ENCODE measurements around the gene ITGB8. TPM values are rescaled to one million over a fixed set of nuclear protein-coding genes. Genes with fewer than 3 reads are reported as not detected.
"Not testable (repeated sequence)": the region's sequence is repeated elsewhere in the genome, so short reads cannot be mapped to it uniquely, and the experiment has no call there.

The ITGB8 gene
- total RNA-seq, 1 donor from 2014 or later = 0.03 TPM

- Mint-ChIP-seq H3K27me3 (ENCODE audit: insufficient read depth) (no peaks in the 10 kb centered on the region), H3K9me3 (no peaks in the 10 kb centered on the region), H3K36me3 (ENCODE audit: low read depth) (no peaks in the 10 kb centered on the region), H3K4me3 (no peak overlapping the region), H3K4me1 (ENCODE audit: low read depth) (no peaks in the 10 kb centered on the region), H3K27ac (no peak overlapping the region)
- intact Hi-C loops (cut with micrococcal nuclease) = no loop called here
- no peak for DNase-seq (ENCODE audit: low spot score)
These were observed 50.8 kb downstream of the ITGB8 start for GRCh38 chr7:20381406-20382034.

DNA sequence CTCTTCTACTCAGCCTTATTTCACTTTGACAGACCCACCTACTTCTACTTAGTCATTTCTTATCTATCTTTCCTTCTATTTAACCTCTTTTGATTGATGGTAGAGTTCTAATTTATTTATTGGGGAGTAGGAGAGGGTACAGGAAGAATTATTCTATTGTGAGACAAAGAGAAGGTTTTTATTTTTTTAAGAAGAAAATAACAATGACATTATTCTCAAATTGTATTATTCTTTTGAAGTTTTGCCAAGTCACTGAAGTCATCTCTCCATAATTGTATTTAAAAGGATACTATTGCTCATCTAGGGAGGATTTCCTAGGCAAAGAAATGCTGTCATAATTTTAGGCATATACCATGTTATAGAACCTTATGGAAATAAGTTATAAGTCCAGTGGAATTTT is 52.7 kb downstream of the ITGB8 start:
- H3K27me3 Mint-ChIP-seq (ENCODE audit: insufficient read depth) = no peaks in the 10 kb centered on the region
- DNase-seq (ENCODE audit: low spot score) = no peak
- H3K9me3 Mint-ChIP-seq = no peaks in the 10 kb centered on the region
- H3K4me1 Mint-ChIP-seq (ENCODE audit: low read depth) = no peaks in the 10 kb centered on the region
- intact Hi-C loops (cut with micrococcal nuclease) = no loop called here
- H3K36me3 Mint-ChIP-seq (ENCODE audit: low read depth) = no peaks in the 10 kb centered on the region
- no peak overlapping the region for H3K27ac Mint-ChIP-seq
- H3K4me3 Mint-ChIP-seq = no peak overlapping the region

GRCh38 chr7:20385126-20385525 is 54.4 kb downstream of the ITGB8 start:
- no peaks in the 10 kb centered on the region for H3K36me3 Mint-ChIP-seq (ENCODE audit: low read depth)
- H3K9me3 Mint-ChIP-seq = no peaks in the 10 kb centered on the region
- no peak overlapping the region for H3K27ac Mint-ChIP-seq
- H3K4me1 Mint-ChIP-seq (ENCODE audit: low read depth) = no peaks in the 10 kb centered on the region
- intact Hi-C loops (cut with micrococcal nuclease) = no loop called here
- no peak for DNase-seq (ENCODE audit: low spot score)
- H3K4me3 Mint-ChIP-seq = no peak overlapping the region
- H3K27me3 Mint-ChIP-seq (ENCODE audit: insufficient read depth) = peaks cover 2% of the 10 kb centered on the region

DNA sequence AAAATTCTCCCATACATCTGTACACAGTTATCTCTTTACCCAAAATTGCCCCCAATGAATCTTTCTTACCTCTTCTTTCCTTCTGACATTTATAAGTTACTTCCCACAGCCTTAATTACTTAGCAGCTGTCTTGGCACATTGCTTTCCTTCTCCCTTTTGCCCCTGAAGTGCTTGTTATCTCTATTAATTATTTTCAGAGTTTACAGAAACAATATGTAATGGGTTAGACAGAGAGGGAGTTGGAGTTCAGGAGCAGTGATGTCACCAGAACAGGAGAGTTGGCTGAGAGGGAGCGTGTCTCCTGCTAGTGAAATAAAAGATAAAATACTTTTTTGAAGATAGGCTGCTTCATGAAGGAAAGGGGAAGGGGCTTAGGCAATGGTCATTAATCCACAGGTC is 57.4 kb downstream of the ITGB8 start:
- intact Hi-C loops (cut with micrococcal nuclease) = no loop called here
- no peaks in the 10 kb centered on the region for H3K4me1 Mint-ChIP-seq (ENCODE audit: low read depth)
- no peaks in the 10 kb centered on the region for H3K9me3 Mint-ChIP-seq
- no peak overlapping the region for H3K4me3 Mint-ChIP-seq
- H3K36me3 Mint-ChIP-seq (ENCODE audit: low read depth) = no peaks in the 10 kb centered on the region
- H3K27me3 Mint-ChIP-seq (ENCODE audit: insufficient read depth) = peaks cover 3% of the 10 kb centered on the region
- no peak for DNase-seq (ENCODE audit: low spot score)
- no peak overlapping the region for H3K27ac Mint-ChIP-seq

DNA sequence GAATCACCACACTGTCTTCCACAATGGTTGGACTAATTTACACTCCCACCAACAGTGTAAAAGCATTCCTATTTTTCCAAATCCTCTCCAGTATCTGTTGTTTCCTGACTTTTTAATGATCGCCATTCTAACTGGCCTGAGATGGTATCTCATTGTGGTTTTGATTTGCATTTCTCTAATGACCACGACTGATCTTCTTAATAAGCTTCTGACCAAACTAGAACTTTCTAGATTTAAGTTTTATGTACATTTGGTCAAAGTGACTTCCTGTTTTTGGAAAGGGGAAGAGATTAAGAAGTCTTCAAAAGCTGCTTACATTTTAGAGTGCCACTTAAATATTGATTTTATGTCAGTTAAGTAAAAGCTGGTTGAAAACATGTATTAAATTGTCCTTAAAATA is 58.5 kb downstream of the ITGB8 start:
- H3K36me3 Mint-ChIP-seq (ENCODE audit: low read depth); H3K27ac Mint-ChIP-seq; H3K9me3 Mint-ChIP-seq; DNase-seq (ENCODE audit: low spot score); intact Hi-C loops (cut with micrococcal nuclease); H3K4me3 Mint-ChIP-seq; H3K27me3 Mint-ChIP-seq (ENCODE audit: insufficient read depth); H3K4me1 Mint-ChIP-seq (ENCODE audit: low read depth): not testable (repeated sequence)

DNA sequence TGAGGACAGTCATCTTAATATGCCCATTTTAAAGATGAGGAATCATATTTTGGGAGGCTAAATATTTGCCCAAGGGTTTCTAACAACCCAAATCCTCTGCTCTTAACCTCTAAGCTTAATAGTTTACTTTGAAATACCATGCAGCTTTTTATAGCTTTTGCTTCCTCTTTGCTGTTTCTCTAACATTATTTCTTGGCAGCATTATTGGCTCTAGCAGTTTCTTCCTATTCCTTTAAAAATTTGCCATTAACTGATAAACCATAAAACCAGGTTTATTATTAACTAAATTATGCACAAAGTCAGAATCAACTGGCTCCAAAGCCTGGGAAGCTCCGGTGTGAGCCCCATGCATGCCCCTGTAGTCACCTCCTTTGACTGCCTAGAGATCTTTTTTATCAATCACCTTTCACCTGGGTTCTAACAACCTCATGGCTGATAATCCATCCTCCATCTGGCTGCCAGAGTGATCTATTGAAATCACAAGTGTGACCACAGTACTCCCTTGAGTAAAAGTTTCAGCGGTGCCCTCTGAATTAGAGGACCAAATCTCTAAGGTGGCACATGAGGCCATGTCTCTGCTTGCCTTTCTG is 62.4 kb downstream of the ITGB8 start:
- no peaks in the 10 kb centered on the region for H3K36me3 Mint-ChIP-seq (ENCODE audit: low read depth)
- H3K27me3 Mint-ChIP-seq (ENCODE audit: insufficient read depth) = peaks cover 3% of the 10 kb centered on the region
- intact Hi-C loops (cut with micrococcal nuclease) = no loop called here
- no peak overlapping the region for H3K4me3 Mint-ChIP-seq
- H3K4me1 Mint-ChIP-seq (ENCODE audit: low read depth) = no peaks in the 10 kb centered on the region
- H3K27ac Mint-ChIP-seq = no peak overlapping the region
- H3K9me3 Mint-ChIP-seq = no peaks in the 10 kb centered on the region
- no peak for DNase-seq (ENCODE audit: low spot score)

- DNase-seq (ENCODE audit: low spot score) = no peak
- no peaks in the 10 kb centered on the region for H3K36me3 Mint-ChIP-seq (ENCODE audit: low read depth)
- H3K27me3 Mint-ChIP-seq (ENCODE audit: insufficient read depth) = peaks cover 3% of the 10 kb centered on the region
- no peaks in the 10 kb centered on the region for H3K9me3 Mint-ChIP-seq
- no peak overlapping the region for H3K27ac Mint-ChIP-seq
- H3K4me1 Mint-ChIP-seq (ENCODE audit: low read depth) = no peaks in the 10 kb centered on the region
- intact Hi-C loops (cut with micrococcal nuclease) = no loop called here
- no peak overlapping the region for H3K4me3 Mint-ChIP-seq
These were observed 62.9 kb downstream of the ITGB8 start for GRCh38 chr7:20393616-20394015.

GRCh38 chr7:20394284-20394683 is 63.6 kb downstream of the ITGB8 start:
- Mint-ChIP-seq H3K36me3 (ENCODE audit: low read depth) (no peaks in the 10 kb centered on the region), H3K4me3 (no peak overlapping the region), H3K9me3 (no peaks in the 10 kb centered on the region), H3K27ac (no peak overlapping the region), H3K4me1 (ENCODE audit: low read depth) (no peaks in the 10 kb centered on the region), H3K27me3 (ENCODE audit: insufficient read depth) (peaks cover 2% of the 10 kb centered on the region)
- intact Hi-C loops (cut with micrococcal nuclease) = no loop called here
- DNase-seq (ENCODE audit: low spot score) = no peak

DNA sequence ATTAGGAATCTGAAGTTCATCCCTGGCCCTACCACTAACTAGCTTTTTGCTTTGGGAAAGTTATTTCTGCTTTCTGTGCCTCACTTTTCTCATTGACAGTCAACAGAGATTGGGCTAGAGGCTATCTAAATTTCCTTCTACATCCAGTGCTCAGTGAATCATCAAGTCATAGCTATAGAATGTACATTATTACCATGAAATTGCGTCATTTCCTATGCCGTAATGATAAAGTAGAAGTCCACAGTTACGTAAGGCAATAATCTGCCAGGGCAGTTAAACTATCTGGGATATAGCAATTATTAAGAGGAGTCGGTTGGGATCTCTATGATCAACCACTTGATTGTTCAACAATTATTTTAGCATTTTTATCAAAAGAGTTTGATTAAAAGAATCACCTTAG is 64.4 kb downstream of the ITGB8 start:
- Mint-ChIP-seq H3K4me1 (ENCODE audit: low read depth) (no peaks in the 10 kb centered on the region), H3K27ac (no peak overlapping the region)

DNA sequence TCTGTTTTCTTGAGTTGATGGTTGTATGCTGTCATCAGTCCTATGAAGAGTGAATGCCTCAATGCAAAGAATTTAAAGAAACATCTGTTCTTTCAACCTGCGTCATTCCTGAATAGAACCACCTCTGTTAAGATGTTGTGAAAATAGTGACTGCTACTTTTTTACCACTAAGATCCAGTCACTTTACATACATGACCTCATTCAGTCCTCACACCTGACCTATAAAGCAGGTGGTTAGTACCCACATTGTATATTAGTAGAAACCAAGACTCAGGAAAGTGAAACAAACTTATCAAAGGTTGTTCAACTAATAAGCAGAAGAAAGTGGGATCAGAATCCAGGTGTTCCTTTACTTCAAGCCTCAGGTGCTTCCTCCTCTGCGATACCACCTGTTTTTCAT is 64.8 kb downstream of the ITGB8 start:
- Mint-ChIP-seq H3K36me3 (ENCODE audit: low read depth) (no peaks in the 10 kb centered on the region), H3K4me1 (ENCODE audit: low read depth) (no peaks in the 10 kb centered on the region), H3K27me3 (ENCODE audit: insufficient read depth) (peaks cover 2% of the 10 kb centered on the region), H3K9me3 (no peaks in the 10 kb centered on the region), H3K4me3 (no peak overlapping the region), H3K27ac (no peak overlapping the region)
- intact Hi-C loops (cut with micrococcal nuclease) = no loop called here
- DNase-seq (ENCODE audit: low spot score) = no peak

More for the DNA sequence above, 64.4 kb downstream of the ITGB8 start:
- intact Hi-C loops (cut with micrococcal nuclease) = no loop called here
- Mint-ChIP-seq H3K36me3 (ENCODE audit: low read depth) (no peaks in the 10 kb centered on the region), H3K4me3 (no peak overlapping the region), H3K27me3 (ENCODE audit: insufficient read depth) (peaks cover 2% of the 10 kb centered on the region), H3K9me3 (no peaks in the 10 kb centered on the region)
- DNase-seq (ENCODE audit: low spot score) = no peak

GRCh38 chr7:20399521-20399920 is 68.8 kb downstream of the ITGB8 start:
- H3K9me3 Mint-ChIP-seq = no peaks in the 10 kb centered on the region
- H3K27ac Mint-ChIP-seq = no peak overlapping the region
- no peak for DNase-seq (ENCODE audit: low spot score)
- no peaks in the 10 kb centered on the region for H3K36me3 Mint-ChIP-seq (ENCODE audit: low read depth)
- H3K4me3 Mint-ChIP-seq = no peak overlapping the region
- intact Hi-C loops (cut with micrococcal nuclease) = no loop called here
- H3K4me1 Mint-ChIP-seq (ENCODE audit: low read depth) = no peaks in the 10 kb centered on the region
- H3K27me3 Mint-ChIP-seq (ENCODE audit: insufficient read depth) = no peaks in the 10 kb centered on the region

- Mint-ChIP-seq H3K27ac (no peak overlapping the region), H3K9me3 (no peaks in the 10 kb centered on the region), H3K4me3 (no peak overlapping the region), H3K36me3 (ENCODE audit: low read depth) (no peaks in the 10 kb centered on the region), H3K4me1 (ENCODE audit: low read depth) (no peaks in the 10 kb centered on the region), H3K27me3 (ENCODE audit: insufficient read depth) (no peaks in the 10 kb centered on the region)
- no peak for DNase-seq (ENCODE audit: low spot score)
- intact Hi-C loops (cut with micrococcal nuclease) = no loop called here
These were observed 71.4 kb downstream of the ITGB8 start for GRCh38 chr7:20401861-20402746.

- Mint-ChIP-seq H3K9me3 (no peaks in the 10 kb centered on the region), H3K27me3 (ENCODE audit: insufficient read depth) (no peaks in the 10 kb centered on the region), H3K4me3 (no peak overlapping the region), H3K4me1 (ENCODE audit: low read depth) (no peaks in the 10 kb centered on the region), H3K36me3 (ENCODE audit: low read depth) (no peaks in the 10 kb centered on the region), H3K27ac (no peak overlapping the region)
- intact Hi-C loops (cut with micrococcal nuclease) = no loop called here
- no peak for DNase-seq (ENCODE audit: low spot score)
These were observed 72.1 kb downstream of the ITGB8 start for GRCh38 chr7:20402747-20403230.
